Caco-2 (cell line): ENCODE results near the gene KLHL12. TPM values are rescaled to one million over a fixed set of nuclear protein-coding genes. Genes with fewer than 3 reads are reported as not detected.

Experiments
- BruUV-seq: library from RNA; stranded (reverse); fragments of 400-500 nt; replicated peaks from 2 replicates; lab custom pipeline; 2021; lab: Mats Ljungman, UMichigan
- CTCF ChIA-PET: fragments of 300-600 bp; sonication (Branson Sonifier 250); formaldehyde crosslinking; loops from one replicate; lab custom pipeline; 2022; ENCODE audit warnings: antibody characterized with exemption; lab: Charles Lee
- POLR2A ChIA-PET: fragments of 300-600 bp; sonication (Branson Sonifier 250); formaldehyde crosslinking; loops from one replicate; lab custom pipeline; 2022; ENCODE audit warnings: antibody characterized with exemption; lab: Charles Lee
- DNase-seq, 2 experiments: peaks; one replicate each; pipeline versions ENCODE4 v3.0.0 to v3.0.0-alpha.2; 2020 to 2022
- H3K27me3 ChIP-seq: replicated peaks from 2 replicates; pipeline ENCODE4 v1.6.0; 2011; ENCODE audit warnings: low read length; ENCODE audit not compliant: control insufficient read depth, insufficient read depth
- H3K36me3 ChIP-seq: 2 replicates; pipeline ENCODE4 v1.5.1; 2011; ENCODE audit warnings: low read length; ENCODE audit not compliant: control insufficient read depth, insufficient read depth
- H3K4me1 ChIP-seq: fragments of 250-450 bp; sonication (Bioruptor Pico); 2 replicates; pipeline ENCODE4 v1.5.1; 2020; ENCODE audit warnings: mild to moderate bottlenecking
- H3K4me3 ChIP-seq: 2 replicates; pipeline ENCODE4 v1.5.1; 2011; ENCODE audit warnings: low read depth, mild to moderate bottlenecking, control low read depth, low read length
- H3K9me3 ChIP-seq: fragments of 250-450 bp; sonication (Bioruptor Pico); 2 replicates; pipeline ENCODE4 v1.5.1; 2020; ENCODE audit warnings: mild to moderate bottlenecking, moderate library complexity
- H3K27ac Mint-ChIP-seq: one replicate; pipeline ENCODE4 v1.8.0; 2022; ENCODE audit warnings: mixed read lengths; ENCODE audit not compliant: unreplicated experiment
- H3K27me3 Mint-ChIP-seq: one replicate; pipeline ENCODE4 v1.8.0; 2022; ENCODE audit warnings: mixed read lengths; ENCODE audit not compliant: insufficient read depth, unreplicated experiment
- H3K36me3 Mint-ChIP-seq: one replicate; pipeline ENCODE4 v1.8.0; 2022; ENCODE audit warnings: mild to moderate bottlenecking, mixed read lengths; ENCODE audit not compliant: insufficient read depth, unreplicated experiment
- H3K4me1 Mint-ChIP-seq: one replicate; pipeline ENCODE4 v1.8.0; 2022; ENCODE audit warnings: low read depth, mixed read lengths; ENCODE audit not compliant: unreplicated experiment
- H3K4me3 Mint-ChIP-seq: one replicate; pipeline ENCODE4 v1.8.0; 2022; ENCODE audit warnings: mild to moderate bottlenecking, moderate library complexity, mixed read lengths; ENCODE audit not compliant: unreplicated experiment
- H3K9me3 Mint-ChIP-seq: one replicate; pipeline ENCODE4 v1.8.0; 2022; ENCODE audit warnings: mixed read lengths; ENCODE audit not compliant: unreplicated experiment
- intact Hi-C: fragments of 100-400 bp; cut with micrococcal nuclease; formaldehyde crosslinking; loops from one replicate; pipeline ENCODE4 v1.10.0; 2022; ENCODE audit not compliant: unreplicated experiment
- total RNA-seq: library from RNA; stranded (reverse); gene quantifications from 2 replicates; pipeline ENCODE4 v1.2.3, GENCODE V29; 2022
- TF ChIP-seq, protein P1 (sequence below), 2 experiments: fragments of 200-600 bp in 1 of 2; IDR thresholded peaks; 1 replicate in 1 of 2; 2 replicates in 1 of 2; pipeline versions ENCODE4 v1.5.1 to v1.8.0; 2011 to 2022; ENCODE audit warnings: antibody characterized with exemption in 1 of 2, control low read depth in 1 of 2, inconsistent platforms in 1 of 2, low read depth in 1 of 2, low read length in 1 of 2, mild to moderate bottlenecking in 1 of 2, moderate library complexity in 1 of 2; ENCODE audit not compliant: insufficient read depth in 1 of 2, severe bottlenecking in 1 of 2, unreplicated experiment in 1 of 2

KLHL12 gene
- total RNA-seq, 1 experiment from 2014 or later: 23.6 TPM

DNA sequence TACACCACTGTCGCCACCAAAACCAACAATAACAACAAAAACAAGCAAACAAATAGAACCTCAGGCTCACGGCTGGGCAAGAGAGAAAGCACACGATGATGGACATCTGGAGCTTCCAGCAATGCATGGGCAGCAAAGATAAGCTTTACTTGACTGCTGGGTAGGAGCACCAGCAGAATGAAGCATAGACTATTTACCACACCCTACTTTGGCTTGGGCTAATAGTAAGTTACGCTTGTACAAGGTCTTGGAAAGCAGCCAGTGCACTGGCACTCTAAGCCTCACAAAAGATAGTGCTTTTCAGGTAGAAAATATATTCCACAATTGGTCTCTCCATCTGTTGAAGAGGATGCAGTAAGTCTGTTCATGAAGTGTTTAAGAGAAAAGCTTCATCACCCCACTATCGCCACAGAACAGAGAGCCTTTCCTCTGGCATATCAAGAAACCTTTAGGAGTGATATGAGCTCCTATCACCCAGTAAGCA lies 17.4 kb upstream of the KLHL12 start:
- H3K36me3 ChIP-seq: peaks cover 2% of the 10 kb centered on the region; the same call in 1 of the 2 replicates
- BruUV-seq: no TSS peak
- Mint-ChIP-seq H3K36me3 (peaks cover 67% of the 10 kb centered on the region), H3K27ac (no peak overlapping the region), H3K27me3 (no peaks in the 10 kb centered on the region), H3K4me3 (no peak overlapping the region), H3K4me1 (no peaks in the 10 kb centered on the region), H3K9me3 (no peaks in the 10 kb centered on the region)
- CTCF ChIA-PET: interaction anchor here (0.7 kb wide), 1 partner anchor 53 kb away, joined by 3 read pairs; no protein-coding TSS in a partner anchor
- DNase-seq: no peak
- no peaks in the 10 kb centered on the region for H3K9me3 ChIP-seq
- TF ChIP-seq, protein P1, sequence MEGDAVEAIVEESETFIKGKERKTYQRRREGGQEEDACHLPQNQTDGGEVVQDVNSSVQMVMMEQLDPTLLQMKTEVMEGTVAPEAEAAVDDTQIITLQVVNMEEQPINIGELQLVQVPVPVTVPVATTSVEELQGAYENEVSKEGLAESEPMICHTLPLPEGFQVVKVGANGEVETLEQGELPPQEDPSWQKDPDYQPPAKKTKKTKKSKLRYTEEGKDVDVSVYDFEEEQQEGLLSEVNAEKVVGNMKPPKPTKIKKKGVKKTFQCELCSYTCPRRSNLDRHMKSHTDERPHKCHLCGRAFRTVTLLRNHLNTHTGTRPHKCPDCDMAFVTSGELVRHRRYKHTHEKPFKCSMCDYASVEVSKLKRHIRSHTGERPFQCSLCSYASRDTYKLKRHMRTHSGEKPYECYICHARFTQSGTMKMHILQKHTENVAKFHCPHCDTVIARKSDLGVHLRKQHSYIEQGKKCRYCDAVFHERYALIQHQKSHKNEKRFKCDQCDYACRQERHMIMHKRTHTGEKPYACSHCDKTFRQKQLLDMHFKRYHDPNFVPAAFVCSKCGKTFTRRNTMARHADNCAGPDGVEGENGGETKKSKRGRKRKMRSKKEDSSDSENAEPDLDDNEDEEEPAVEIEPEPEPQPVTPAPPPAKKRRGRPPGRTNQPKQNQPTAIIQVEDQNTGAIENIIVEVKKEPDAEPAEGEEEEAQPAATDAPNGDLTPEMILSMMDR (IDR thresholded peaks at IDR 0.05; ENCODE audit: insufficient read depth in 1 of 2, low read depth in 1 of 2, low read length in 1 of 2, severe bottlenecking in 1 of 2, unreplicated experiment in 1 of 2): no peak
- H3K4me3 ChIP-seq: no peak overlapping the region
- POLR2A ChIA-PET: no interaction called here
- intact Hi-C loops: no loop called here
- no peaks in the 10 kb centered on the region for H3K27me3 ChIP-seq
- H3K4me1 ChIP-seq: no peaks in the 10 kb centered on the region

DNA sequence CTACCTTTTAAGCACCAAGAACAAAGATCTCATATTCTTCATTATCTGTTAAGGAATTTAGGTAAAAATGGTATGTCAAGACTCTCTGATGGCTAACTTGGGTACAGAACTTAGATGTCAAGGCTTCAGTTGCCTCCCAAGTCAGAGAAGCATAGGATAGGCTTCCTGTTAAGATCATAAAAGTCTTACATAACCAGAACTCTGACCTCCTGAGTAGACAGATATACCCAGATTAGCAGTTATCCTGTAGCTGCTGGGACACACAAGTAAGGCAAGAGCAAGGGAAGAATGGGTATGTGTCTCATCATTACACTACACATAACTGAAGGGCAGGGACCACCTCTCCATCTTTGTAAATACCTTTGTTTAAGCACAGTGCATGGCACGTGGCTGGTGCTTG lies 15.4 kb upstream of the KLHL12 start:
- Histone ChIP-seq H3K9me3 (no peaks in the 10 kb centered on the region), H3K36me3 (peaks cover 2% of the 10 kb centered on the region; the same call in 1 of the 2 replicates), H3K4me3 (no peak overlapping the region), H3K27me3 (no peaks in the 10 kb centered on the region), H3K4me1 (no peaks in the 10 kb centered on the region)
- DNase-seq: no peak
- POLR2A ChIA-PET: no interaction called here
- no peaks in the 10 kb centered on the region for H3K27me3 Mint-ChIP-seq
- intact Hi-C loops: no loop called here
- BruUV-seq: no TSS peak
- TF ChIP-seq, protein P1 (IDR thresholded peaks at IDR 0.05; ENCODE audit: insufficient read depth in 1 of 2, low read depth in 1 of 2, low read length in 1 of 2, severe bottlenecking in 1 of 2, unreplicated experiment in 1 of 2): no peak
- no peaks in the 10 kb centered on the region for H3K4me1 Mint-ChIP-seq
- H3K27ac Mint-ChIP-seq: no peak overlapping the region
- peaks cover 49% of the 10 kb centered on the region for H3K36me3 Mint-ChIP-seq
- H3K9me3 Mint-ChIP-seq: no peaks in the 10 kb centered on the region
- CTCF ChIA-PET: no interaction called here
- H3K4me3 Mint-ChIP-seq: no peak overlapping the region

- no peak for DNase-seq
- TF ChIP-seq, protein P1 (IDR thresholded peaks at IDR 0.05; ENCODE audit: insufficient read depth in 1 of 2, low read depth in 1 of 2, low read length in 1 of 2, severe bottlenecking in 1 of 2, unreplicated experiment in 1 of 2): no peak
- Mint-ChIP-seq H3K36me3 (peaks cover 44% of the 10 kb centered on the region), H3K27ac (no peak overlapping the region), H3K27me3 (no peaks in the 10 kb centered on the region), H3K4me1 (no peaks in the 10 kb centered on the region), H3K4me3 (no peak overlapping the region), H3K9me3 (no peaks in the 10 kb centered on the region)
- peaks cover 1% of the 10 kb centered on the region; the same call in 1 of the 2 replicates for H3K36me3 ChIP-seq
- intact Hi-C loops: no loop called here
- no TSS peak for BruUV-seq
- POLR2A ChIA-PET: no interaction called here
- H3K27me3 ChIP-seq: no peaks in the 10 kb centered on the region
- no peak overlapping the region for H3K4me3 ChIP-seq
- H3K4me1 ChIP-seq: no peaks in the 10 kb centered on the region
- H3K9me3 ChIP-seq: no peaks in the 10 kb centered on the region
- CTCF ChIA-PET: no interaction called here
These were observed 14.3 kb upstream of the KLHL12 start for GRCh38 chr1:202941372-202941771.
